ENCODE data around the gene NFKB1.

Gene NFKB1

GRCh38 chr4:102466298-102466697, 34.9 kb upstream of the NFKB1 start:
- no peak for TF ChIP-seq CTCF (IDR thresholded peaks at IDR 0.05; ENCODE audit: low read depth, low read length)
- DNase-seq (ENCODE audit: low read depth in 2 of 2) = peak; percentile 26 to 54
- H3K4me3 ChIP-seq (replicated peaks in 1 of 2; ENCODE audit: low read depth in 2 of 2, low read length in 2 of 2) = no peak overlapping the region

- H3K4me3 ChIP-seq (replicated peaks in 1 of 2; ENCODE audit: low read depth in 2 of 2, low read length in 2 of 2) = no peak overlapping the region
- no peak for DNase-seq (ENCODE audit: low read depth in 2 of 2)
- TF ChIP-seq CTCF (IDR thresholded peaks at IDR 0.05; ENCODE audit: low read depth, low read length) = no peak
Observed at GRCh38 chr4:102469806-102470205, 31.4 kb upstream of the NFKB1 start.

GRCh38 chr4:102472441-102473013, 28.6 kb upstream of the NFKB1 start:
- no peak for DNase-seq (ENCODE audit: low read depth in 2 of 2)
- TF ChIP-seq CTCF (IDR thresholded peaks at IDR 0.05; ENCODE audit: low read depth, low read length) = no peak
- no peak overlapping the region for H3K4me3 ChIP-seq (replicated peaks in 1 of 2; ENCODE audit: low read depth in 2 of 2, low read length in 2 of 2)

GRCh38 chr4:102473476-102473875, 27.7 kb upstream of the NFKB1 start:
- no peak for TF ChIP-seq CTCF (IDR thresholded peaks at IDR 0.05; ENCODE audit: low read depth, low read length)
- DNase-seq (ENCODE audit: low read depth in 2 of 2) = no peak
- H3K4me3 ChIP-seq (replicated peaks in 1 of 2; ENCODE audit: low read depth in 2 of 2, low read length in 2 of 2) = no peak overlapping the region

- TF ChIP-seq CTCF (IDR thresholded peaks at IDR 0.05; ENCODE audit: low read depth, low read length) = no peak
- no peak overlapping the region for H3K4me3 ChIP-seq (replicated peaks in 1 of 2; ENCODE audit: low read depth in 2 of 2, low read length in 2 of 2)
- no peak for DNase-seq (ENCODE audit: low read depth in 2 of 2)
Observed at GRCh38 chr4:102474736-102475504, 26.2 kb upstream of the NFKB1 start.

GRCh38 chr4:102477657-102478056, 23.5 kb upstream of the NFKB1 start:
- TF ChIP-seq CTCF (IDR thresholded peaks at IDR 0.05; ENCODE audit: low read depth, low read length) = no peak
- DNase-seq (ENCODE audit: low read depth in 2 of 2) = peak in 1 of 2 donors; percentile 49
- H3K4me3 ChIP-seq (replicated peaks in 1 of 2; ENCODE audit: low read depth in 2 of 2, low read length in 2 of 2) = no peak overlapping the region
